GM23248 (cell line): ENCODE results near the gene POP4.

ENCODE experiments used
- EZH2 ChIP-seq: fragments of 200-600 bp; sonication (generic); IDR thresholded peaks from 2 replicates; pipeline ENCODE4 v1.6.1; 2018; ENCODE audit warnings: antibody characterized with exemption, mild to moderate bottlenecking; ENCODE audit not compliant: insufficient read depth, poor library complexity, severe bottlenecking
- EZH2phosphoT487 ChIP-seq: fragments of 200-600 bp; sonication (generic); IDR thresholded peaks from 2 replicates; pipeline ENCODE4 v1.6.1; 2018; ENCODE audit warnings: antibody characterized with exemption, moderate library complexity, mild to moderate bottlenecking, low read depth; ENCODE audit not compliant: insufficient read depth

DNA sequence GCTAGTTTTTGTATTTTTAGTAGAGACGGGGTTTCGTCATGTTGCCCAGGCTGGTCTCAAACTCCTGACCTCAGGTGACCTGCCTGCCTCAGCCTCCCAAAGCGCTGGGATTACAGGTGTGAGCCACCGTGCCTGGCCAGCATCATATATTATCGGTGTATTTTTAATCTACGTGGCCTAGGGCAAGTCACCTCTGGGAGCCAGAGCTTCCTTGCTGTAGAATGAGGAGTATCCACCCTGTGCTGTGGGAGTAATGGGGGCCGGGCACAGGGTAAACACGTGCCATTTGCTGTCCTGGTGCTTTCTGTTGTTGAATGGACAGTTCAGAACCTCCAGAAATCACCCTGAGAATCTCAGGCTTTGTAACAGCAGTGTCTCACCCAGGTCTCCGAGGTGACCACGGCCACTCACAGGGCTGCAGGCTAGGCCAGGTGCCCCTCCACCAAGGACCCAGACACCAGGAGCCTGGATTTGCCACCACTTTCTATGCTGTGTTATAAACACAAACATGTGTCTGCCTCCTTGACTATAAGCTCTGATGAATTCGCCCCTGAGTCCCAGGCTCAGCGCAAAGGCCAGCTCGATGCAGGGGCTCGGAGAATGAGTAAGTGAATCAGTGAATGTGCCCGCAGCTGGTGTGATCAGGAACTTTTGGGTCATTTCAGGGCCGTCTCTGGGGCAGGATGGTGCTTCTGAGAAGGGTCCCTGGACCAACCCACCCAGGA is 22.7 kb downstream of the POP4 start:
- TF ChIP-seq EZH2 (no peak), EZH2phosphoT487 (no peak)
